CD4-positive, alpha-beta T cell treated with Interferon gamma for 1 hour (primary cell): Measurements from ENCODE around the gene XYLT1.
A peak's percentile ranks its signal among the peaks of the same experiment; 100 is the strongest.
"Not testable (repeated sequence)": the region's sequence is repeated elsewhere in the genome, so short reads cannot be mapped to it uniquely, and the experiment has no call there.

Experiments
- DNase-seq: peaks from one replicate; pipeline ENCODE4 v3.0.0-alpha.2; 2020

The XYLT1 gene

GRCh38 chr16:17351441-17352035 lies 119.2 kb downstream of the XYLT1 start:
- DNase-seq = no peak

GRCh38 chr16:17350207-17350606 lies 120.6 kb downstream of the XYLT1 start:
- DNase-seq = no peak

GRCh38 chr16:17348826-17349225 lies 121.9 kb downstream of the XYLT1 start:
- DNase-seq = no peak

- no peak for DNase-seq
Observed at GRCh38 chr16:17348042-17348783, 122.5 kb downstream of the XYLT1 start.

GRCh38 chr16:17347624-17348023 lies 123.1 kb downstream of the XYLT1 start:
- DNase-seq = no peak

- DNase-seq = no peak
Observed at GRCh38 chr16:17346621-17347569, 123.9 kb downstream of the XYLT1 start.

- no peak for DNase-seq
Observed at GRCh38 chr16:17345043-17345442, 125.7 kb downstream of the XYLT1 start.

- peak; percentile 29 for DNase-seq
Observed at GRCh38 chr16:17343728-17344127, 127.0 kb downstream of the XYLT1 start.

GRCh38 chr16:17343028-17343427 lies 127.7 kb downstream of the XYLT1 start:
- DNase-seq = peak; percentile 61

- DNase-seq = peak; percentile 25
Observed at GRCh38 chr16:17342031-17342430, 128.7 kb downstream of the XYLT1 start.

- DNase-seq = no peak
Observed at GRCh38 chr16:17340804-17341203, 130.0 kb downstream of the XYLT1 start.

GRCh38 chr16:17339764-17340541 lies 130.8 kb downstream of the XYLT1 start:
- DNase-seq = no peak

- DNase-seq = no peak
Observed at GRCh38 chr16:17338244-17338643, 132.5 kb downstream of the XYLT1 start.

- no peak for DNase-seq
Observed at GRCh38 chr16:17336530-17336900, 134.2 kb downstream of the XYLT1 start.

- no peak for DNase-seq
Observed at GRCh38 chr16:17335826-17336529, 134.8 kb downstream of the XYLT1 start.

GRCh38 chr16:17335406-17335805 lies 135.4 kb downstream of the XYLT1 start:
- not testable (repeated sequence) for DNase-seq

- no peak for DNase-seq
Observed at GRCh38 chr16:17334096-17334495, 136.7 kb downstream of the XYLT1 start.

GRCh38 chr16:17333229-17333628 lies 137.5 kb downstream of the XYLT1 start:
- no peak for DNase-seq

GRCh38 chr16:17331991-17332390 lies 138.8 kb downstream of the XYLT1 start:
- DNase-seq = no peak

GRCh38 chr16:17331071-17331607 lies 139.6 kb downstream of the XYLT1 start:
- no peak for DNase-seq

- no peak for DNase-seq
Observed at GRCh38 chr16:17330044-17330443, 140.7 kb downstream of the XYLT1 start.

GRCh38 chr16:17329391-17329790 lies 141.4 kb downstream of the XYLT1 start:
- DNase-seq = no peak
